HL-60 (cell line): ENCODE measurements around the gene IRAG1.

Experiments
- GABPA ChIP-seq: IDR thresholded peaks from 2 replicates; pipeline ENCODE4 v1.6.1; 2012; ENCODE audit warnings: low read depth
- POLR2AphosphoS5 ChIP-seq: IDR thresholded peaks from 2 replicates; pipeline ENCODE4 v1.6.1; 2012; ENCODE audit warnings: low read depth
- SPI1 ChIP-seq: IDR thresholded peaks from 2 replicates; pipeline ENCODE4 v1.6.1; 2012; ENCODE audit warnings: low read depth, mild to moderate bottlenecking, borderline replicate concordance
- TF ChIP-seq, protein P1 (sequence below): IDR thresholded peaks from one replicate; pipeline ENCODE4 v1.5.1; 2011; ENCODE audit warnings: low read length, control low read depth, inconsistent platforms; ENCODE audit not compliant: insufficient read depth

DNA sequence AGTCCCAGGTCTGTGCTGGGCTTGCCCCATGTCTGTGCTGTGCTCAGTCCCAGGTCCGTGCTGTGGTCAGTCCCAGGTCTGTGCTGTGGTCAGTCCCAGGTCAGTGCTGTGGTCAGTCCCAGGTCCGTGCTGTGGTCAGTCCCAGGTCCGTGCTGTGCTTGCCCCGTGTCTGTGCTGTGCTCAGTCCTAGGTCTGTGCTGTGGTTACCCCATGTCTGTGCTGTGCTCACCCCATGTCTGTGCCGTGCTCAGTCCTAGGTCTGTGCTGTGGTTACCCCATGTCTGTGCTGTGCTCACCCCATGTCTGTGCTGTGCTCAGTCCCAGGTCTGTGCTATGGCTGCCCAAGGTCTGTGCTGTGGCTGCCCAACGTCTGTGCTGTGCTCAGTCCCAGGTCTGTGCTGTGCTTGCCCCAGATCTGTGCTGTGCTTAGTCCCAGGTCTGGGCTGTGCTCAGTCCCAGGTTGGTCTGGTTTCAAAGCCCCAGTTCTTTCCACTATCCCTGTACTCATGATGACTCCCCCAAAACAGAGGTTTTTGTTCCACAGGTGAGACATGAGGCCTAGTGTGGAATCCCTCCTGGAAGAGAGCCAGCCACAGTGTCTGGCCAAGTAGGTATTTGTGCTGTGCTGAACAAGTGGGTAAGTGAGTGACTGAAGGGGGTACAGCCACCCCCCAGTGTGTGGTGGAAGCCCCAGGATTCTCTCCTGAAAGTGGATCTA, 34.8 kb downstream of the IRAG1 start:
- TF ChIP-seq, protein P1, sequence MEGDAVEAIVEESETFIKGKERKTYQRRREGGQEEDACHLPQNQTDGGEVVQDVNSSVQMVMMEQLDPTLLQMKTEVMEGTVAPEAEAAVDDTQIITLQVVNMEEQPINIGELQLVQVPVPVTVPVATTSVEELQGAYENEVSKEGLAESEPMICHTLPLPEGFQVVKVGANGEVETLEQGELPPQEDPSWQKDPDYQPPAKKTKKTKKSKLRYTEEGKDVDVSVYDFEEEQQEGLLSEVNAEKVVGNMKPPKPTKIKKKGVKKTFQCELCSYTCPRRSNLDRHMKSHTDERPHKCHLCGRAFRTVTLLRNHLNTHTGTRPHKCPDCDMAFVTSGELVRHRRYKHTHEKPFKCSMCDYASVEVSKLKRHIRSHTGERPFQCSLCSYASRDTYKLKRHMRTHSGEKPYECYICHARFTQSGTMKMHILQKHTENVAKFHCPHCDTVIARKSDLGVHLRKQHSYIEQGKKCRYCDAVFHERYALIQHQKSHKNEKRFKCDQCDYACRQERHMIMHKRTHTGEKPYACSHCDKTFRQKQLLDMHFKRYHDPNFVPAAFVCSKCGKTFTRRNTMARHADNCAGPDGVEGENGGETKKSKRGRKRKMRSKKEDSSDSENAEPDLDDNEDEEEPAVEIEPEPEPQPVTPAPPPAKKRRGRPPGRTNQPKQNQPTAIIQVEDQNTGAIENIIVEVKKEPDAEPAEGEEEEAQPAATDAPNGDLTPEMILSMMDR, result no peak
- no peak for TF ChIP-seq GABPA
- TF ChIP-seq POLR2AphosphoS5, result no peak
- TF ChIP-seq SPI1, result no peak
